ENCODE measurements around the gene SMTN. TPM values are rescaled to one million over a fixed set of nuclear protein-coding genes. Genes with fewer than 3 reads are reported as not detected.
"Not testable (repeated sequence)": the region's sequence is repeated elsewhere in the genome, so short reads cannot be mapped to it uniquely, and the experiment has no call there.

Gene SMTN
- total RNA-seq, 2 donors from 2014 or later, result 33.1 to 40.2 TPM

DNA sequence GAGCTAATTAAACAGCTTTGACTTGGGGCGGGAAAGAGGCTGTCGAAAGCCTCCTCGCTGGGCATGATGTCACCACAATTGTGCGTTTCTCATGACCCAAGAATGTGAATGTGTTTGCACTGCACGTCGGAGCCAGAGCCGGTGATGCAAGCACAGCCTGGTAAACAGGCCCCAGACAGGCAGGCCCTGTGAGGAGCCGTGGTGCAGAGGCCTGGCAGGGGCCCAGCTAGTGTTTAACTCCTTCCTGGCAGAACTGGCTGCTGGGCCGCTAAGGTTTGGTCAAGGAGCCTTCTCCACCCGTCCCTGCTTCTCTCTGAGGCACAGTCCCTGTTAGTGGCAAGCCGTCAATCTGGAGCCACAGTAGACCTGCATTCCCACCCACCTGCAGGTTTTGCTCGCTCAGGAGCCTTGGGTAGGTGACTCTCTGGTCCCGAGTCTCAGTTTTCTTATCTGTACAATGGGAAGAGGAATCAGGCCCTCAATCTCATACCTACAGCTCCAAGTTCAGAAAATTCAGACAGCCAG is 25.4 kb upstream of the SMTN start:
- Mint-ChIP-seq H3K4me3 (no peak overlapping the region), H3K4me1 (ENCODE audit: low read depth) (no peaks in the 10 kb centered on the region), H3K9me3 (no peaks in the 10 kb centered on the region), H3K27ac (no peak overlapping the region), H3K27me3 (ENCODE audit: low read depth) (no peaks in the 10 kb centered on the region), H3K36me3 (ENCODE audit: insufficient read depth in 2 of 2) (no peaks in the 10 kb centered on the region)
- no peak for DNase-seq
- no peak for ATAC-seq (replicated peaks in 1 of 2)

DNA sequence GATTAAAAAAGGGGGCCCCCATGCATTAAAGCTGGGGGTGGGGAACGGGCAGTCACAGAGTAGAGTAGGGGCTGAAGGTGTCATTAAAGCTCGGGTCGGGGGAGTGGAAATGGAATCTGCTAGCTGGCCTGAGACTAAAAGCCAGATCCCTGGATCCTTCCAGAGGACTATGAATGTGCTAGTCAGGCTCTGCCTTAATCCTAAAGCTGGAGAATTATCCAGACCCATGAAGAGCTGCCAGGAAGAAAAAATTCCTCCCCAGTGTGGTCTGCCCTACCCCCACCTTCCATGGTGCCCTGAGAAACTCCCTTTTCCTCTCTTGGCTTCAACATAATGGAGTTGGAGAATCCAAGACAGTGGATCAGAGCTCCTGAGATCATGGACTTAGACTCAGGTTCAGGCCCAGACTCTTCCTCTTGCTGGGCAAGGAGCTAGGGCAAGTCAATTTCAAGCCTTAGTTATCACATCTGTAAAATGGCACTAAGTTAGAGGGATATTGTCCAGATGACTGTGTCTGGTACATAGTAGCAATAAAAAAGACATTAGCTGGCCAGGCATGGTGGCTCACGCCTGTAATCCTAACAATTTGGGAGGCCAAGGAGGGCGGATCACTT is 24.0 kb upstream of the SMTN start:
- Mint-ChIP-seq H3K4me3 (no peak overlapping the region), H3K27ac (no peak overlapping the region), H3K4me1 (ENCODE audit: low read depth) (no peaks in the 10 kb centered on the region), H3K27me3 (ENCODE audit: low read depth) (no peaks in the 10 kb centered on the region), H3K36me3 (ENCODE audit: insufficient read depth in 2 of 2) (no peaks in the 10 kb centered on the region), H3K9me3 (no peaks in the 10 kb centered on the region)
- no peak for ATAC-seq (replicated peaks in 1 of 2)
- no peak for DNase-seq

DNA sequence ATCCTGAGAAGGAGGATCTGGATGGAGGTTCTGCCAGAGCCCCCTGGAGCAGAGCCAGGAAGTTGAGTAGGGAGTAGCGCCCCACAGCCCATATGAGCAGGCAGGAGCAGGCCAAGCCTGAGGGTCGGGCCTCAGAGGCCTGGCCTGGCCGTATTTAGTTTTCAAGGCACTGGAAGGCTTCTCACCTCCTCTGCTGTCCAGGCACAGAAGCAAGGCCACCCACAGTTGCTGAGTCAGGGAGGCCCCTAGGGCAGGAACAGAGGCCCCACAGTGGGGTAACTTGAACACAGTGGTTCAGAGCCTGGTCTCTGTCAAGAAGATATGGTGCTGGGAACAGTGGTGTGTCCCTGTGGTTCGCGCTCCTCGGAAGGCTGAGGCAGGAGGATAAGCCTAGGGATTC is 21.5 kb upstream of the SMTN start:
- H3K36me3 Mint-ChIP-seq (ENCODE audit: insufficient read depth in 2 of 2); H3K27ac Mint-ChIP-seq; H3K27me3 Mint-ChIP-seq (ENCODE audit: low read depth); DNase-seq; H3K9me3 Mint-ChIP-seq; H3K4me3 Mint-ChIP-seq; ATAC-seq (replicated peaks in 1 of 2); H3K4me1 Mint-ChIP-seq (ENCODE audit: low read depth): not testable (repeated sequence)

DNA sequence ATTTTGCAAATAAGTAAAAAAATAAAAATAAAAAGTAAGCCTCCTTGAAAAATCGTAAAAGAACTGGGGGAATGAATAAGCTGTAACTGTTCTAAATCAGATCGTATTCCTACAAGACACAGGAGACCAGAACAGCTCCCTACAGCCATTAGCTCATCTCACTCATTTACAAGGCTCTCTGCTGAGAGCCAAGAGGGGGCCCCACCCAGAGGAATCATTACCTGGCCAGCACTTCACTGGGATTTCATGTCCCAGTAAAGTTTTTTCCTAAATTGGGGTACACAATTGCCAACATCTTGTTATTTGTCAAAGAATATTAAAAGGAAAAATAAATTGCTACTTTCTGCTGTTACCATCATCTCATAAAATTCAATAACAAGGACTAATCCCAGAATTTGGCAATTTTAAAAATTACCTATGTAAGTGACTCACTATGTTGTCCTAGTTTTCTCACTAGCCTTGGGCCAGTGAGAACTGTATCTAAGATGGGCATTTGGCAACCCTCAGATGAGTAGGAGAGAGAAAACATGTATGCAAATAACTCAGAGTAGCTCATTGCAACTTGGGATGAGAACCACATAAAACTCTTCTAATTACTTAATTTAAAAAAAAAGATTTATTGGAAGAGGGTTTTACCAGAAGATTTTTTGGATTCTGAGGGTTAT is 18.4 kb upstream of the SMTN start:
- no peak for ATAC-seq (replicated peaks in 1 of 2)
- H3K9me3 Mint-ChIP-seq, result peaks cover 4 to 5% of the 10 kb centered on the region in 2 donors
- DNase-seq, result no peak
- no peaks in the 10 kb centered on the region for H3K27me3 Mint-ChIP-seq (ENCODE audit: low read depth)
- H3K36me3 Mint-ChIP-seq (ENCODE audit: insufficient read depth in 2 of 2), result no peaks in the 10 kb centered on the region
- no peak overlapping the region for H3K27ac Mint-ChIP-seq
- peaks cover 7% of the 10 kb centered on the region for H3K4me1 Mint-ChIP-seq (ENCODE audit: low read depth)
- H3K4me3 Mint-ChIP-seq, result no peak overlapping the region

DNA sequence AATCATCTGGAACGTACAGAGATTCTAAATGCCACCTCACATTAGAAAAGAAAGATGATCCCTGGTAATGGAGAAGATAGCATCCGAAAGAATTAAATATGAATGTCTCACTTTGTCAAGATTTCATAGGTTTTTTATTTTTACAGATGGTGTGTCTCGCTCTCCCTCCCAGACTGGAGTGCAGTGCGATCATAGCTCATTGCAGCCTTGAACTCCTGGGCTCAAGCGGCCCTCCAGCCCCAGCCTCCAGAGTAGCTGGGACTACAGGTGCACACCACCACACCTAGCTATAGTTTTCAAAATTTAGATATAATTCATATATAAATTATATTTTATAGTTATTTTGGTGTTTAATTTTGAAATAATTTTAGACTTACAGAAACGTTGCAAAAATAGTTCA is 16.7 kb upstream of the SMTN start:
- Mint-ChIP-seq H3K9me3 (peaks cover 4 to 5% of the 10 kb centered on the region in 2 donors), H3K27ac (no peak overlapping the region), H3K4me1 (ENCODE audit: low read depth) (peaks cover 7% of the 10 kb centered on the region), H3K36me3 (ENCODE audit: insufficient read depth in 2 of 2) (no peaks in the 10 kb centered on the region), H3K27me3 (ENCODE audit: low read depth) (no peaks in the 10 kb centered on the region), H3K4me3 (peak overlapping the region; percentile 13 to 48)
- DNase-seq (no peak), ATAC-seq (replicated peaks in 1 of 2) (no peak)

DNA sequence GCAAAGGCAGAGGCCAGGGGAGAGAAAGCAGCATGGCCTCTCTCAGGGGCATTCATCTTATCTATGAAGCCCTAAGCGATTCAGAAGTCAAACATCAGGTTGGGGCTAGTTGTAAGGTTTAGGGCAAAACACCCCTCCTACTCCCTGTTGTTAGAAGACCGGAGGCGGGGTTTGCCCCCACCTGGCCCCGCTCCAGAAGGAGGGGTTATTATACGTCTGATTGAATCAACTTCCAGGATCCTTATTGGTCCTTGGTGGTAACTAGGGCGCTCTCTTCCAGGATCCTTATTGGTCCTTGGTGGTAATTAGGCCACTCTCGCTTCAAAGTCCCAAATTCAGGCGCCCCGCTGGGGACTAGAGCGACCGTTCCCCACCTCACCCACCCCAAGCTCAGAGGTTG is 12.1 kb upstream of the SMTN start:
- ATAC-seq (replicated peaks in 1 of 2), result no peak

DNA sequence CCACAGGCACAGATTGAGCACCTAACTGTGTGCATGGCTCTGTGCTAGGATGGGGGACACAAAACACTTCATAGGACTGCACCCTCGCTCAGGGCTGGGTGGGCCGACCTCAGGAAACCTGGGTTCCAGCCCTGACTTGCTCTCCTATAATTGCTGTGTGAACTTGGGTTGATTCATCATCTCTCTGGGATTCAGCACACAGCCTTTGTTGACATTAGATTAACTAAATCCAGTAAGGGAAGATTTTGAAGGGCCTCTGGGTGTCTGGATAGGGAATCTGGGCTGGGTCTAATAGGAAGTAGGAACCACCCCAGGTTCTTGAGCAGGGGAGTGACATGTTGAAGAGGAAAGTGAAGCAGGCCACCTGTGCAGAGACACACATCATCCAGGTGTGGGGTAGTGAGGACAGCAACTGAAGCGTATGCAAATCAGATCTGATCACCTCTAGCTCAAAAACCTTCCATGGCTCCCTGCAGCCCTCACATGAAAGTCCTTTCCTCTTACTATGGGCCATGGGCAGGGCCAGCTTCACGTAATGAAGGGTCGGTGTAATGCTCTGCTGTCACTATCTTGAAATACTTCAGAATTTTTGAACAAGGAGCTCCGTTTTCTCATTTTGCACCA is 11.3 kb upstream of the SMTN start:
- H3K9me3 Mint-ChIP-seq; DNase-seq; ATAC-seq (replicated peaks in 1 of 2); H3K27ac Mint-ChIP-seq; H3K27me3 Mint-ChIP-seq (ENCODE audit: low read depth); H3K36me3 Mint-ChIP-seq (ENCODE audit: insufficient read depth in 2 of 2); H3K4me3 Mint-ChIP-seq; H3K4me1 Mint-ChIP-seq (ENCODE audit: low read depth): not testable (repeated sequence)

More for the DNA sequence above, 12.1 kb upstream of the SMTN start:
- Mint-ChIP-seq H3K4me1 (ENCODE audit: low read depth) (peaks cover 2% of the 10 kb centered on the region), H3K27me3 (ENCODE audit: low read depth) (no peaks in the 10 kb centered on the region), H3K36me3 (ENCODE audit: insufficient read depth in 2 of 2) (no peaks in the 10 kb centered on the region), H3K27ac (no peak overlapping the region), H3K9me3 (peaks cover 0 to 2% of the 10 kb centered on the region in 2 donors), H3K4me3 (no peak overlapping the region)
- no peak for DNase-seq

DNA sequence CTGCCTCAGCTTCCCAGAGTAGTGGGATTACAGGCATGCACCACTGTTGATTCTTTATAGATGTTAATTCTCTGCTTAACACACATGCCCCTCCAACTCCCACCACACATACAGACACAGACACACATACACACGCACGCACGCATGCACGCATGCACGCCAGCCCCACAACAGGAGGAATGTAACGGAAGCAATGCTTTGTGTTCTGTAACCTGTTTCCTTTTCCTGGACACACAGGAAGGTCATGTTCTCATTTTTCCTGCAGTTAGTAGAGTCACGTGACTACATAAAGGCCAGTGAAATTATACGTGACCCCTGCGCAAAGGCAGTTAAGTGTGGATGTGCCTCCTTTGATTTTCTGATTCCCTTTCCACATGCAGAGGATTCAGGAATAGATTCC is 8.0 kb upstream of the SMTN start:
- DNase-seq; H3K27me3 Mint-ChIP-seq (ENCODE audit: low read depth); ATAC-seq (replicated peaks in 1 of 2); H3K9me3 Mint-ChIP-seq; H3K4me1 Mint-ChIP-seq (ENCODE audit: low read depth); H3K4me3 Mint-ChIP-seq; H3K27ac Mint-ChIP-seq; H3K36me3 Mint-ChIP-seq (ENCODE audit: insufficient read depth in 2 of 2): not testable (repeated sequence)

DNA sequence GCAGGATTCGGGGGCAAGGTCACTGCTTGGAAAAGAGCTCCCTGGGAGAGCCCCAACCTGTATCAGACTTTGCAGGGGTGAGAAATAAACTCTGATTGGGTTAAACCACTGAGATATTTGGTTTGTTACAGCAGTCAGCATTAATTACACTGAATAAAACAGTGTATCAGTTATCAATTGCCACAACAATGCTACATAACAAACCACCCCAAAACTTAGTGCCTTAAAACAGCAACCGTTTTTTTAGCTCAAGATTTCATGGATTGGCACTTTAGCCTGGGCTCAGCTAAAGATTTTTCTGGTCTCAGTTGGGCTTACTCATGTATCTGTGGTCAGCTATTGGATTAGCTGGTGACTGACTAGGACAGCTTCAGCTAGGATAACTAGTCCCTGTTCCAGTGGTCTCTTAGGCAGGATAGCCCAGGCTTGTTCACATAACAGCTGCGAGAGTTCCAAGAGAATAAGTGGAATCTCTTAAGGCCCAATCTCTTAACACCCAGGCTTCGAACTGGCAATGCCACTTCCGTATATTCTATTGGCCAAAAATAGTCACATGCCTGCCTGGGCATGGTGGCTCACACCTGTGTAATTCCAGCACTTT is 7.5 kb upstream of the SMTN start:
- H3K27ac Mint-ChIP-seq; H3K4me1 Mint-ChIP-seq (ENCODE audit: low read depth); ATAC-seq (replicated peaks in 1 of 2); H3K27me3 Mint-ChIP-seq (ENCODE audit: low read depth); DNase-seq; H3K4me3 Mint-ChIP-seq; H3K36me3 Mint-ChIP-seq (ENCODE audit: insufficient read depth in 2 of 2); H3K9me3 Mint-ChIP-seq: not testable (repeated sequence)

DNA sequence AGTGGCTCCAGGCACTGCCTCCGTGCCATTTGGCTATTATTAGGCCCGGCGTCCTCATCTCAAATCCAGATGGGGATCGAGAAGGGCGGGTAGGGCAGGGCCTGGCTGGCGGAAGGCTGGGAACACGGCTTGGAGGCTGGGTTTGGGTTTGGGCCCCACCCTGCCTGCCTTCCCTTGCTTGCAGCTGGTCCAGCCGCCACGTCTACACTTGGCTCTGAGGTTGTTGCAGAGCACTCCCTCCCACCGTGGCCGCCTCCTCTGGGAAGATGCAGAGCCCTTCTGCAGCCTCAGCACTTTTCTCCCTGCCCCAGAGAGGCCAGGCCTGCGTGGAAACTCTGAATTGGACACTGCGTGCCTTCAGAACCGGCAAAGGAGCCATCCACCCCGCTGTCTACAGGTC is 5.2 kb upstream of the SMTN start:
- no peak for DNase-seq

DNA sequence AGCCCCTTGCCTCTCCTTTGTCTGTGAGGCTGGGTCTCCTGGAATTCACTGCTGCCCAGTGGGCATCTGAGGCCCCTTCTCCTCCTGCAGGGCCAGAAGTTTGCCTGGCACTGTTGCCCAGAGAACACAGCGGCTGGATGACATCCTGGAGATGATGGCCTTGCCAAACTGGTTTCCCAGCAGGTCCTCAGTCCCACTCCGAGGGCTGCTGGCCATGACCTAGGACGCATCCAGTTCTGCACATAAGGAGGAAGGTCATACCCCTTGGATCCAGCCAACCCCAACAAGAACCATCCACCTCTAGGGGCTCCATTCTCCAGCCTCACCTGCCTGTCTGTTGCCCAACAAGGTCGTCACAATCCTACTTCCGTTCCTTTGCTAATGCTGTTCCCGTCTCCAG is 3.4 kb upstream of the SMTN start:
- DNase-seq, result no peak
- Mint-ChIP-seq H3K4me3 (no peak overlapping the region), H3K9me3 (no peaks in the 10 kb centered on the region), H3K27me3 (ENCODE audit: low read depth) (no peaks in the 10 kb centered on the region), H3K4me1 (ENCODE audit: low read depth) (peaks cover 14% of the 10 kb centered on the region), H3K36me3 (ENCODE audit: insufficient read depth in 2 of 2) (no peaks in the 10 kb centered on the region), H3K27ac (no peak overlapping the region)
- ATAC-seq (replicated peaks in 1 of 2), result no peak

More for the DNA sequence above, 5.2 kb upstream of the SMTN start:
- H3K9me3 Mint-ChIP-seq, result no peaks in the 10 kb centered on the region
- H3K36me3 Mint-ChIP-seq (ENCODE audit: insufficient read depth in 2 of 2), result no peaks in the 10 kb centered on the region
- no peak overlapping the region for H3K4me3 Mint-ChIP-seq
- ATAC-seq (replicated peaks in 1 of 2), result no peak
- H3K27ac Mint-ChIP-seq, result no peak overlapping the region
- no peaks in the 10 kb centered on the region for H3K27me3 Mint-ChIP-seq (ENCODE audit: low read depth)
- H3K4me1 Mint-ChIP-seq (ENCODE audit: low read depth), result no peaks in the 10 kb centered on the region

DNA sequence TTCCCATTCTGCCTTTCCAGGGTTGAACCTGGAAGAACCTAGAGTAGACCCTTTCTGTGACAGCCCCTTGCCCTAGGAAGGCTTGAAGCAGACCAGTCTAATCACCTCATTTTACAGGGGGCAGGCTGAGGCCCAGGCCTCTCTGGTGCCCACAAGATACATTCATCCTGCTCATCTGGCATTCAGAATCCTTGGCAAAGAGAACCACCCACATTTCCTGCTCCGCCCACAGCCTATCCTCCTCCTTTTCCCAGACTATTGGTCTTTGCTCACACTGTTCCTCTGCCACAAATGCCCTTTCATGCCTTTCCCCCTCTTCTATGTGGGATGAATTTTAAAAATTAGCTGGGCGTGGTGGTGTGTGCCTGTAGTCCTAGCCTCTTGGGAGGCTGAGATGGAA is 2.7 kb upstream of the SMTN start:
- H3K27ac Mint-ChIP-seq; H3K27me3 Mint-ChIP-seq (ENCODE audit: low read depth); H3K9me3 Mint-ChIP-seq; DNase-seq; ATAC-seq (replicated peaks in 1 of 2); H3K4me3 Mint-ChIP-seq; H3K36me3 Mint-ChIP-seq (ENCODE audit: insufficient read depth in 2 of 2): not testable (repeated sequence)
- peaks cover 21% of the 10 kb centered on the region for H3K4me1 Mint-ChIP-seq (ENCODE audit: low read depth)

DNA sequence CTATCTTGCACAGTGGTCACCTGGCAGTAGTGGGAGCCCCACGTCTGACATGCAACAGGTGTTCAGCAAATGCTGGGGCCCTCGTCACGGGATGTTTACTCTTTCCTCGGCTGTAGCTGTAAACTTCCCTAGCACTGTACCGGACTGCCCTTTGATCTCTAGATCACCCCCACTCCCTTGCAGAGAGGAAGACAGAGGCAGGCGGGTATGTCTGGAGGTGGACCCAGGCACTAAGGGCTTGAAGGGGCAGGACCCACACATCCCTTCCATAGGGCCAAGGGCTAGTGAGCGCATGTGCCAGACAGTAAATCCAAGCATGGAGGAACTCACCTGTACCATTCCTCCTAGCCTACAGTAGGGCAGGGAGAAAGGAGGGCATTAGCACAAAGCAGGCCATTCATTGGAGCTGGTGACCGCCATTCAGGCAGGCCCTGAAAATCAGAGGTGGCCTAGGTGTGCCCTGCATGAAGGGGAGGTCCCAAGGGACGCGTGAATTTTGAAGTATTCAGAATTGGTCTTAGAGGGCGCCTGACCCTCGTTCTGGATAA is 1.9 kb upstream of the SMTN start:
- Mint-ChIP-seq H3K4me3 (no peak overlapping the region), H3K9me3 (no peaks in the 10 kb centered on the region), H3K4me1 (ENCODE audit: low read depth) (peaks cover 29% of the 10 kb centered on the region), H3K27ac (no peak overlapping the region), H3K36me3 (ENCODE audit: insufficient read depth in 2 of 2) (no peaks in the 10 kb centered on the region), H3K27me3 (ENCODE audit: low read depth) (no peaks in the 10 kb centered on the region)
- DNase-seq, result no peak
- no peak for ATAC-seq (replicated peaks in 1 of 2)
